GM21723 (cell line): Measurements from ENCODE around the gene ZNF438.

ENCODE experiments used
- ATAC-seq: cut with Tn5 transposase; IDR thresholded peaks from one replicate; pipeline ENCODE4 v1.9.1; 2021; ENCODE audit warnings: mild to moderate bottlenecking, moderate library complexity; ENCODE audit not compliant: unreplicated experiment

ZNF438 gene

GRCh38 chr10:30831426-30831825 is 200.2 kb downstream of the ZNF438 start:
- no peak for ATAC-seq

GRCh38 chr10:30830315-30831230 is 201.1 kb downstream of the ZNF438 start:
- ATAC-seq, result no peak

- no peak for ATAC-seq
Measured at GRCh38 chr10:30829901-30830300, 201.8 kb downstream of the ZNF438 start.

GRCh38 chr10:30828680-30829079 is 203.0 kb downstream of the ZNF438 start:
- ATAC-seq, result no peak

GRCh38 chr10:30828164-30828563 is 203.5 kb downstream of the ZNF438 start:
- ATAC-seq, result no peak

DNA sequence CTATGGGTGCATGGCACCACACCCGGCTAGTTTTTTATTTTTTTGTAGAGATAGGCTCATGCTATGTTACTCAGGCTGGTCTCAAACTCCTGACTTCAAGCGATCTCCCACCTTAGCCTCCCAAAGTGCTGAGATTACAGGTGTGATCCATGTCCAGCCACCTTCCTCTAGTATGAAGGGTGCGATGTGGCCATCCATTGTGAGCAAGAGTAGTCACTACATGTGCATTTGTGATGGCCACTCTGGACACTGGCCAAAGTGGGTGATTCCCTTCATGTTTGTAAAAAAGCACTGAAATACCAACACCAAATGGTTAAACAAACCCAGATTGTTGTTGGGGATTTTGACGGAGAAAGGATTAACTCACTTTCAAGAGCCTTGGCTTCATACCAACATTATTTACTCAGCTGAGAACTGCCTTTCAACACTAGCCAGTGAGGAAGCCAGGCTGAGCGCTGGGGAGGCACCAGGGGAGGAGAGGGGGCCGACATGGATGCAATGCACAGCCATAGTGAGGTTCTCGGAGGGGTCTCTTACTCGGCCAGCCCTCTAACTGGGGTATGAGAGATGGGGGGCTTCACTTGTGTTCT is 204.0 kb downstream of the ZNF438 start:
- ATAC-seq, result no peak

DNA sequence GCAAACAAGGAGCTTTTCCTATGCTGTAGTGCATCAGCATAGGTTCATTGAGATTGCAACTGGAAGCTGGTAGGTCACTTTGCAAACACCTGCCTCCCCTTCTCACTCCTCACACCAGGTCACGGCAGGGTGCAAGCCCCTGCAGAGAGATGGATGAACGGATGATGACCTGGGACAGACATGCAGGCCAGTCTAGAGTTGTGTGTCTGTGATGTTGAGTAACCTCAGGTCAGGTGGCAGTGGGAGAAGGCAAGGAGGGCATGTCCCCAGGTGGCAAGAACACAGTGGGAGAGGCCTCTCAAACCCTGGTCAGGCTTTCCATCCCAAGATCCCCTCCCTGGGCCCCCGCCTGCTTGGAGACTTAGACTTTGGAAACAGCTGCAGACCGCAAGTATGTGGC is 205.0 kb downstream of the ZNF438 start:
- ATAC-seq, result no peak

DNA sequence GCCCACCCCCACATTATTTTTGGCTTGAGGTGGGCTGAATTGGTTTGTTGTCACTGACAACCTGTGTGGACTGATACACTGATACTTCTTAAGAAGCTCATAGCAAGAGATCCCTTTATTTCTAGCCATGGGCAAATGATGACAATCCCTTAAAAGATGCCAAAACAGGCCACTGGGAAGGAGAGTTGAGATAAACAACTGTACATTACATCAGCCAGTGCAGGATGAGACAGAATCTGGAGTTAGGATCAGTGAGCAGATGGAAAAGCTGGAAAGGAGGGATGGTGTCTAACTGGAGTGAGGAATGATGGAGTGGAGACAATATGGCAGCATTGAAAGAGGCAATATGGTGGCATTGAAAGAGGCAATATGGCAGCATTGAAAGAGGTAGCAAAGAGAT is 206.2 kb downstream of the ZNF438 start:
- ATAC-seq, result no peak

- ATAC-seq, result no peak
Measured at GRCh38 chr10:30825022-30825421, 206.6 kb downstream of the ZNF438 start.

GRCh38 chr10:30823651-30824050 is 208.0 kb downstream of the ZNF438 start:
- no peak for ATAC-seq

- no peak for ATAC-seq
Measured at GRCh38 chr10:30822693-30823465, 208.8 kb downstream of the ZNF438 start.

- no peak for ATAC-seq
Measured at GRCh38 chr10:30821994-30822692, 209.5 kb downstream of the ZNF438 start.

DNA sequence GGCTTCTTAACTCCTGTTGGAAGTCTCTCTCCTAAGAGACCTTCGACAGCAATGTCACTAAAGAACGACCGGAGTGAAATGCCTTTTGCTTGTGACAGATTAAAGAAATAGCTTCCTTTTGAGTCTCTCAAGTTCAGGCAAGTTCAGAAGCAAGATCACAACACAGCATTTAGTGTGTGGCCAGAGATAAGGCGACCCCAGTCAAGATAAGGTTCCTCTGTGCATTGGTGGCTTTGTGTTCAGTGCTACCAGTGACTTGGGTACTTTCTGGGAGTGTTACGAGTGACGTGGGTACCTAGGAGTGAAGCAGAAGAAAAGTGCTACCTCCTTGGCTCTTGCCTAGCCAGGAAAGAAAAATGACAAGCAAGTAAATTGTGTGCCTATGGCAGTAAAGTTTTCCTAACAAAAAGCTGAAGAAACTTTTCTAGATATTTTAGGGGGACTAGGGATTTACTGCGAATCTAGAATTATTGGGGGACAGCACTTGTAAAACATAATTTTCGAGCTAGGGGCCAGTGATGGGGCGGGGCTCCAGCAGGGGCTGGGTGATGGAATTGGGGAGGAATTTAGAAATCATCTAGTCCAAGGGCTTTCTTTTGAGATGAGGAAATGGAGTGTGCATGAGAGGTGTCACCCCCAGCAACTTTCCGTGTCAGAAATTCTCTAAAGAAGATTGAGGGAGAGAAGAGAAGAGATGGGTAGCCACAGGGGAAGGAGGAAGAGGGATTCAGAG is 210.2 kb downstream of the ZNF438 start:
- ATAC-seq, result no peak

DNA sequence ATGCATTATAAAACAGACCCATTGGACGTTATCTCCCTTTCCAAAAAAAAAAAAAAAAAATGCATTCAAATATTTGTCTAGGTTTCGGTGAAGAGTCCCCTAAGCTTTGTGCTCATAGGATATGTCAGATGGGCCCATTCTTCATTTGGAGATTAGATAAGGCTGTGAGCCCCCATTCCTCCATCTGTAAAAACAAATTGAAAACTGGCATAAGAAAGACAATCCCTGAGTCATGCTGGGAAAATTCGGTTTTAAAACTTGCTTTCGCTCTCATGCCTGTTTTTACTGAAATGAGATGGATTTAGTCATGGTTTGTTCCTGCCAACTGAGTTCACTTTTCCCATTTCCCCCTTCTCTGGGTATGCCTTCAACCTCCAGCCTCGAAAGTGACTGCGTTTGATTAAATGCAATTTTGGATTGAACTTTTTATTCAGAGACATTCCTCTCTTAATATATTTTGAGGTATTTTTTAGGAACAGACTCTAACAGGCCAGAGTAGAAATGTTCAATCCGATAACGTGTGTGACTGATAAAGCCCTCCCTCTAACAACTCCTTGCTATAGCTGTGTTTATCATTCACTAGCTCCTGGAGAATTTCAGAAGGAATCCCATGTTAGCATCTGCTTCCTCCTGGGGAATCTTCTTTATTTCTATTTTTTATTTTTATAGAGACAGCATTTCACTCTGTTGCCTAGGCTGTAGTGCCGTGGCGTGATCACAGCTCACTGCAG is 211.2 kb downstream of the ZNF438 start:
- ATAC-seq, result no peak

DNA sequence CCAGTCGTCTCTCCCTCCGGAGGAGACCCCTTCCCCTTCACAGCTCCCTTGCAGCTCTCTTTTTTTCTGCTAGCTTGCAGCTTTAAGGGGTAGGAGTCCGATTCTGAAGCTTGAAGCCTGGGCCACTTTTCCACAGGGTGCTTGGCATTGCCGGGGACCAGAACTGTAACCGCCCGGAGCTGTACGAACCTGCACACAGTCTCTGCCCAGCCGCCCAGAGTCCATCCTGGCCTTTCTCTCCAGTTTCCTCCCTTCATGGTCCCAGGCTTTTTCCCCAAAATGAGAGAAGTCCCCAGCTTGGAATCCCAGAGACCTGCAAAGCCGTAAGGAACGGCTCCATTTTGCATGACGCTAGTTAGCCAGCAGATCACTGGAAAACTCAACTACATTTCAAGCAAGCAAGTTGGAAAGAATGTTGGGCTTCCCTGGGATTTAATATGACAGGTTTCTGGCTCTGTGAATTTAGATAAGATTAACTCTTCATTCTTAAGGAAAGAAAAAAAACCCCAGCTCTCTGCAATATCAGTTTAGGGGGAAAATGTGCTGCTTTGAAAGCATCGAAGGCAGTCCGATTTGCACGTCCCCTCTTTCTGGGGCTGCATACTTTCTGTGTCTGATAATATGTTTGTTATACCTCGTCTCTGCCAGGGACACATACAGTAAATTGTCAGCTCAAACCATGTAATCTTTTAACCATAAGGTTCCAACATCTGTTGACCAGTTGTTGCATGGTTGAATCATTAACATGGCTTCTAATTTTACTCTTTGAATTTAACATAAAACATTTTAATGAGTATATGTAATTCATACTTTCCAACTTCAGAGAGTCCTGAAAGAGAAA is 212.1 kb downstream of the ZNF438 start:
- ATAC-seq, result no peak

DNA sequence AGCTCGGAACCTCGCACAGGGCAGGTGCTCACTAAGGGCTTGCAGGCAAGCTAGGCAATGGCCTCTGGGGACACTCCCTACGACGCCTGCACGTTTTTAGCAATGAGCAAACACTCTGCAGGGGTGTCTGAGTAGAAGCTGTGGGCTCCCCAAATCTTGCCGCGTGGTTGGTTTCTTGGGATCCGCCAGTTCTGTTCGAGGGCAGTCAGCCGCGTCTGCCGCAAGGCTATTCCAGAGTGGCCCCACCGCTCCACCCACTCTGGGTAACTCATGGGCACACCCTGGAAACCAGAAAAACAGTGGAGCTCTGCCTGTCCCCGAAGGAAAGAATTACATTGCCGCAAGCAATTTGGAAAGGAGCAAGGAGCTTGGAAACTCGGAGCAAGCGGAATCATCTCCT is 212.8 kb downstream of the ZNF438 start:
- no peak for ATAC-seq

- ATAC-seq, result no peak
Measured at GRCh38 chr10:30818010-30818660, 213.5 kb downstream of the ZNF438 start.

- no peak for ATAC-seq
Measured at GRCh38 chr10:30817541-30817940, 214.1 kb downstream of the ZNF438 start.
